Measurements from ENCODE around the gene AP5M1. TPM values are rescaled to one million over a fixed set of nuclear protein-coding genes. Genes with fewer than 3 reads are reported as not detected.
"Not testable (repeated sequence)": the region's sequence is repeated elsewhere in the genome, so short reads cannot be mapped to it uniquely, and the experiment has no call there.

The AP5M1 gene, protein sequence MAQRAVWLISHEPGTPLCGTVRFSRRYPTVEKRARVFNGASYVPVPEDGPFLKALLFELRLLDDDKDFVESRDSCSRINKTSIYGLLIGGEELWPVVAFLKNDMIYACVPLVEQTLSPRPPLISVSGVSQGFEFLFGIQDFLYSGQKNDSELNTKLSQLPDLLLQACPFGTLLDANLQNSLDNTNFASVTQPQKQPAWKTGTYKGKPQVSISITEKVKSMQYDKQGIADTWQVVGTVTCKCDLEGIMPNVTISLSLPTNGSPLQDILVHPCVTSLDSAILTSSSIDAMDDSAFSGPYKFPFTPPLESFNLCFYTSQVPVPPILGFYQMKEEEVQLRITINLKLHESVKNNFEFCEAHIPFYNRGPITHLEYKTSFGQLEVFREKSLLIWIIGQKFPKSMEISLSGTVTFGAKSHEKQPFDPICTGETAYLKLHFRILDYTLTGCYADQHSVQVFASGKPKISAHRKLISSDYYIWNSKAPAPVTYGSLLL
- total RNA-seq: 10 to 100 TPM; 16.7 to 42.4 (median 27.6) TPM

DNA sequence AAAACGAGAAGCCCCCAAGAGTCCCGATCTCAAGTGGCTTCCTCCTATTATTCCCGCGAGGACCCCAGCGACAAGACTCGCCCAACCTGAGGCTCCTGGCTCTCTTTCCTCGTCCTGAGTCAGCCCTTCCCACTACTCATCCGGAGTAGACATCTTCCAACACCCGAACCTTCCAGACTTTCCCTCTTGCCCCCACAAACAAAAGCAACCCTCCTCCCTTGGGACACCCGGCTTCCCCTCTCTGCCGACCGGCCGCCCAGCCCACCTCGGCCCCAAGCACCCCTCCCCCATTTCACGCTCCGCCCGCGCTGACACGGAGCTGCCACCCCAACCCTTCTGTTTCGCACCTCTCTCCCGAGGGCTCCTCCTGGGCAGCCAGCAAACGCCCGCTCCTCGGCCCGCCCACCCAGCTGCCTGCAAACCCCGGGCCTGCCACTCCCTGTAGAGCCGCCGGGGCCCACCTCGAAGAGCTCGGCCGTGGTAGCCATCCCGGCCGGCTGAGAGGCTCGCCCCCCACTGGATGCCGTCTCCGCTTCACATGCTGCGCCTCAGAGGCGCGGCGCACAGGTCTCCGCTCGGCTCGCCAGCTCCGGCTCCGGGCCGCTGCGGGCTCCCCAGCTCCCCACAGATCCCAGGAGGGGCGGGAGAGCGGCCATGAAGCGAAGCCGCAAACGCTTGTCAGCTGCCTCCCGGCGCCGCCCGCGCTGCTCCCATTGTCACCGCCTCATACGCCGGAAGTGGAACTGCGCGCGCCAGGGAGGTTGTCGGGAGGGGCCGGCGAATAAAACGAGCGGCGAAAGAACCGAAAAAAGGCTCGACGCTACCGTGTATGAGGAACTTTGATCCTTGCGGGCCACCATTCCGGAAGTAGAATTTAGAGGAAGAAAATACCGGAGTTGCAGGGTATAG is at the start of gene AP5M1, which contains the start of gene EXOC5:
Gene AP5M1 (plus strand): TSS at position 811 of the 909 bp plus-strand sequence. CDS start 344 bp downstream, outside the sequence.
Gene EXOC5 (minus strand): TSS at position 745 of the 909 bp plus-strand sequence. CDS start 257 bp downstream, at position 488.
- peak; percentile 84 to 85 for DNase-seq
- peak within 1 kb of the TSS; percentile 64 to 74 for H3K4me3 ChIP-seq
- no peaks in the 10 kb centered on the region for H3K9me3 ChIP-seq
- H3K36me3 ChIP-seq: no peaks in the 10 kb centered on the region
- intact Hi-C loops (cut with DNase I; ENCODE audit: low total_unique reads): no loop called here
- peak in 1 of 2 donors; percentile 48 for TF ChIP-seq POLR2A (IDR thresholded peaks at IDR 0.05)
- TF ChIP-seq, protein P1, sequence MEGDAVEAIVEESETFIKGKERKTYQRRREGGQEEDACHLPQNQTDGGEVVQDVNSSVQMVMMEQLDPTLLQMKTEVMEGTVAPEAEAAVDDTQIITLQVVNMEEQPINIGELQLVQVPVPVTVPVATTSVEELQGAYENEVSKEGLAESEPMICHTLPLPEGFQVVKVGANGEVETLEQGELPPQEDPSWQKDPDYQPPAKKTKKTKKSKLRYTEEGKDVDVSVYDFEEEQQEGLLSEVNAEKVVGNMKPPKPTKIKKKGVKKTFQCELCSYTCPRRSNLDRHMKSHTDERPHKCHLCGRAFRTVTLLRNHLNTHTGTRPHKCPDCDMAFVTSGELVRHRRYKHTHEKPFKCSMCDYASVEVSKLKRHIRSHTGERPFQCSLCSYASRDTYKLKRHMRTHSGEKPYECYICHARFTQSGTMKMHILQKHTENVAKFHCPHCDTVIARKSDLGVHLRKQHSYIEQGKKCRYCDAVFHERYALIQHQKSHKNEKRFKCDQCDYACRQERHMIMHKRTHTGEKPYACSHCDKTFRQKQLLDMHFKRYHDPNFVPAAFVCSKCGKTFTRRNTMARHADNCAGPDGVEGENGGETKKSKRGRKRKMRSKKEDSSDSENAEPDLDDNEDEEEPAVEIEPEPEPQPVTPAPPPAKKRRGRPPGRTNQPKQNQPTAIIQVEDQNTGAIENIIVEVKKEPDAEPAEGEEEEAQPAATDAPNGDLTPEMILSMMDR (IDR thresholded peaks at IDR 0.05): peak in 2 of 4 experiments; percentile 4 to 38
- no peaks in the 10 kb centered on the region for H3K27me3 ChIP-seq
- H3K27ac ChIP-seq: peak within 1 kb of the TSS; percentile 85 to 95
- peaks cover 0 to 6% of the 10 kb centered on the region in 2 donors for H3K4me1 ChIP-seq

DNA sequence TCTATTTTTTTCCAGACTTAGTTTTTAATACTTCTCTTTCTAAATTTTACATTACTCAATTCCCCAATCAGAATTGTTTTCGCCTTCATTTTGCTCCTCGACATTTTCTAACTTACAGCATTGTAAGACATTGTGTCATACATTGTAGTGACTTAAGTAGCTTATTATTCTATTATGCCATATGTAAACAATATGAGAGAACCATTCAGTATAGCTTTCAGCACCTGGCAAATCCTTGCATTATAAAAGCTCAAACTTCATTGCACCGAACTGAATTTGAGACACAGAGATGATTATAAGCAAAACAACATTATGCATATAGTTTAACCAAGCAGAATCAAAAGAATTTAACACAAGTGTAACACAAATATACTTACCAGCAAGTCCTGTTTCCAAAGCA is 46.8 kb upstream of the AP5M1 start:
- Histone ChIP-seq H3K9me3 (no peaks in the 10 kb centered on the region), H3K4me1 (no peaks in the 10 kb centered on the region), H3K4me3 (no peak overlapping the region), H3K36me3 (no peaks in the 10 kb centered on the region), H3K27ac (no peak overlapping the region), H3K27me3 (no peaks in the 10 kb centered on the region)
- no peak for DNase-seq
- no peak for TF ChIP-seq POLR2A (IDR thresholded peaks at IDR 0.05)
- TF ChIP-seq, protein P1 (IDR thresholded peaks at IDR 0.05): no peak
- intact Hi-C loops (cut with DNase I; ENCODE audit: low total_unique reads): no loop called here

DNA sequence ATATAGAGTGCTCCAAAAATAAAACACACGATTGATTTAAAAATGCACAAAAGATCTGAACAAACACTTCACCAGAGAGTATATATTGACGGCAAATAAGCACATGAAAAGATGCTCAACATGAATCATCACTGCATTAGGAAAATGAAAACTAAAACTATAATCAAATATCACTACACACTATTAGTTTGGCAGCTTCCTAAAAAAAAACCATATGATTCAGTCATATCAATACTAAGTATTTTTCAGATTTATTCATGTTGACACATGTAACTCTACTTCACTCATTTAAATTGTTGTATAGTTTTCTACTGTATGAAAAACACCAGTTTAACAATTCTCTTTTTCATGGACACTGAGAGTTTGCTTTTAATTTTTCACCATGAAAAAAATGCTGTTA is 41.7 kb upstream of the AP5M1 start:
- Histone ChIP-seq H3K4me1 (no peaks in the 10 kb centered on the region), H3K9me3 (no peaks in the 10 kb centered on the region), H3K27ac (no peak overlapping the region), H3K36me3 (no peaks in the 10 kb centered on the region), H3K4me3 (no peak overlapping the region), H3K27me3 (no peaks in the 10 kb centered on the region)
- intact Hi-C loops (cut with DNase I; ENCODE audit: low total_unique reads): no loop called here
- DNase-seq: no peak
- TF ChIP-seq, protein P1 (IDR thresholded peaks at IDR 0.05): no peak
- TF ChIP-seq POLR2A (IDR thresholded peaks at IDR 0.05): no peak

DNA sequence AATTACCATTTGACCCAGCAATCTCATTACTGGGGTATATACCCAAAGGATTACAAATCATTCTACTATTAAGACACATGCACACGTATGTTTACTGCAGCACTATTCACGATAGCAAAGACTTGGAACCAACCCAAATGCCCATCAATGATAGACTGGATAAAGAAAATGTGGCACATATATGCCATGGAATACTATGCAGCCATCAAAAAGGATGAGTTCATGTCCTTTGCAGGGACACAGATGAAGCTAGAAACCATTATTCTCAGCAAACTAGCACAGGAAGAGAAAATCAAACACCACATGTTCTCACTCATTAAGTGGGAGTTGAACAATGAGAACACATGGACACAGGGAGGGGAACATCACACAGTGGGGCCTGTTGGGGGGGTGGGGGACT is 40.5 kb upstream of the AP5M1 start:
- intact Hi-C loops (cut with DNase I; ENCODE audit: low total_unique reads); H3K27ac ChIP-seq; H3K4me1 ChIP-seq; H3K27me3 ChIP-seq; H3K36me3 ChIP-seq; H3K4me3 ChIP-seq; DNase-seq; H3K9me3 ChIP-seq: not testable (repeated sequence)

DNA sequence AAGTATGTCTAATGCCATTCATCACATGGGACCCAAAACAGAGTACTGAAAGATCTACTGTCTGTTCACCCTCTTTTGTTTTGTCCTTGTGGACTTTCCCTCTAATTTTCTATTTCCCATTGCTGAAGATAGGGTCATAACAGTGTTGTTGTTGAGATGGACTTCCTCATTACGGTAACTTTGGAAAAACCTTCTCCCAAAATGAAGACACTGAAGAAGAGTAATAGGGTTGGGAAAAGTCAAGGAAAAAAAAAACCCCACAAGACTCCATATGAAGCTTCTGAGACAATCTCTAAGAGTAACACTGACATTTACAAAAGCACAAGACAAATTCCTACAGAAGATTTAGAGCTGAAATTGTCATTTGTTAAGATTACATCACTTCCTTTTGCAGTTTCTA is 36.8 kb upstream of the AP5M1 start:
- no peak overlapping the region for H3K4me3 ChIP-seq

DNA sequence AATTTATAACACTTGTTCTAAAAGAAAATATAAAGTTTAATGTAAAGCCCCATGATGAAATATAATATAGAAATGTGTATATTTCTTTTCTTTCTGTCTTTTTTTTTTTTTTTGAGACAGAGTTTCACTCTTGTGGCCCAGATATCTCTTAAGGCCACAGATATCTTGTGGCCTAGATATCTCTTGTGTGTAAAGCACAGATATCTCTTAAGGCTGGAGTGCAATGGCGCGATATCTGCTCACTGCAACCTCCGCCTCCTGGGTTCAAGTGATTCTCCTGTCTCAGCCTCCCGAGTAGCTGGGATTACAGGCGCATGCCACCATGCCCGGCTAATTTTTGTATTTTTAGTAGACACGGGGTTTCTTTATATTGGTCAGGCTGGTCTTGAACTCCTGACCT is 28.7 kb upstream of the AP5M1 start:
- DNase-seq; H3K4me1 ChIP-seq; intact Hi-C loops (cut with DNase I; ENCODE audit: low total_unique reads): not testable (repeated sequence)

More for the DNA sequence above, 36.8 kb upstream of the AP5M1 start:
- Histone ChIP-seq H3K4me1 (no peaks in the 10 kb centered on the region), H3K27me3 (no peaks in the 10 kb centered on the region), H3K9me3 (no peaks in the 10 kb centered on the region), H3K36me3 (no peaks in the 10 kb centered on the region), H3K27ac (no peak overlapping the region)
- TF ChIP-seq, protein P1 (IDR thresholded peaks at IDR 0.05): no peak
- TF ChIP-seq POLR2A (IDR thresholded peaks at IDR 0.05): no peak
- intact Hi-C loops (cut with DNase I; ENCODE audit: low total_unique reads): no loop called here
- DNase-seq: no peak

More for the DNA sequence above, 28.7 kb upstream of the AP5M1 start:
- not testable (repeated sequence) for H3K9me3 ChIP-seq, H3K36me3 ChIP-seq, H3K4me3 ChIP-seq, H3K27ac ChIP-seq, H3K27me3 ChIP-seq
